GM10248 (cell line): Measurements from ENCODE around the gene MLLT6.

Experiments used
- CTCF ChIA-PET: fragments of 300-600 bp; sonication (Branson Sonifier 250); formaldehyde crosslinking; extraction: SDS; loops from one replicate; lab custom pipeline; 2021; ENCODE audit warnings: antibody characterized with exemption; lab: Yijun Ruan, JAX
- POLR2A ChIA-PET: fragments of 350-650 bp; sonication (Branson Sonifier 250); formaldehyde crosslinking; extraction: SDS; loops from one replicate; lab custom pipeline; 2020; ENCODE audit warnings: antibody characterized with exemption; lab: Yijun Ruan, JAX
- DNase-seq: peaks from one replicate; pipeline ENCODE4 v3.0.0; 2012; ENCODE audit errors: extremely low spot score
- TF ChIP-seq, protein P1 (sequence below): IDR thresholded peaks from 2 replicates; pipeline ENCODE4 v1.5.1; 2012; ENCODE audit warnings: mild to moderate bottlenecking, low read depth; ENCODE audit errors: extremely low read depth, missing control alignments, control extremely low read depth

MLLT6 gene

DNA sequence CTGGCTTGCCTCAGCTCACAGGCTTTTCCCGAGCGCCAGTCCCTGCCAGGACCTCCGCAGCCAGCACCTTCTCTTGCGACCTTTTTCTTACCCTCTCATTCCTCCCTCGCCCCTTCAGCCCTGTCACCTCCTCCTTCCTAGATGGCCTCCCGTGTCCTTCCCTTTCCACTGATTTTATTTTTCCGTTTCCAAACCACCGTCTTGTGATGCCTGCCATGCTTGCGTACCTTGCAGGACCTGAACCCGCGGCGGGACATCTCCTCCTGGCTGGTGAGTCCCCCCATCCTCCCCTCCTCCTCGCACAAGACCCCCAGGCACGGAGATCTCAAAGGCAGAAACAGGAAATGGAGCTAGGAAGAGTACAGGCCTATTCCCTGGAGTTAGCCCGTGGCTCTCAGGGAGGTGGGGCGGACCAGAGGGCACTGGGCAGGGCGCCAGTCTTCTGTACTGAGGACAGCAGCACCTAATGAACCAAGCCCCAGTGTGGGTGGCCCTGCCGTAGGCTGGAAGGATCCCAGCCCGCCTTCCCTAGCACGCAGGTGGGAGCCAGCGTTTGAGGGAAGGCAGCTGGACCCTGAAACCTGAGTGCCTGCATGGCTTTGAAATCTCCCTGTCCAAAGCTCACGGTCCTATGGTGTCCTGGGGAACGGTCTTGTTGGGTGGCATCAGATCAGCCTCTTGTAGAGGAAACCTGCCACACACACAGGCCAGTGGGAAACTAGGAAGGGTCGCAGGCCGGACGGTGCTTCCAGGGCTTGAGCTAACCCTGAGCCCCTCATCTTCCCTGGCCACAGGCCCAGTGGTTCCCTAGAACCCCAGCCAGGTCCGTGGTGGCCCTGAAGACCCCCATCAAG, 25.7 kb downstream of the MLLT6 start:
- no peak for DNase-seq
- ChIA-PET POLR2A (no interaction called here), CTCF (interaction anchor here (0.7 to 2.5 kb wide), 16 partner anchors 11 to 422 kb away, joined by 3 to 18 read pairs (median 3); partner anchors contain the start of gene EPOP)
- TF ChIP-seq, protein P1, sequence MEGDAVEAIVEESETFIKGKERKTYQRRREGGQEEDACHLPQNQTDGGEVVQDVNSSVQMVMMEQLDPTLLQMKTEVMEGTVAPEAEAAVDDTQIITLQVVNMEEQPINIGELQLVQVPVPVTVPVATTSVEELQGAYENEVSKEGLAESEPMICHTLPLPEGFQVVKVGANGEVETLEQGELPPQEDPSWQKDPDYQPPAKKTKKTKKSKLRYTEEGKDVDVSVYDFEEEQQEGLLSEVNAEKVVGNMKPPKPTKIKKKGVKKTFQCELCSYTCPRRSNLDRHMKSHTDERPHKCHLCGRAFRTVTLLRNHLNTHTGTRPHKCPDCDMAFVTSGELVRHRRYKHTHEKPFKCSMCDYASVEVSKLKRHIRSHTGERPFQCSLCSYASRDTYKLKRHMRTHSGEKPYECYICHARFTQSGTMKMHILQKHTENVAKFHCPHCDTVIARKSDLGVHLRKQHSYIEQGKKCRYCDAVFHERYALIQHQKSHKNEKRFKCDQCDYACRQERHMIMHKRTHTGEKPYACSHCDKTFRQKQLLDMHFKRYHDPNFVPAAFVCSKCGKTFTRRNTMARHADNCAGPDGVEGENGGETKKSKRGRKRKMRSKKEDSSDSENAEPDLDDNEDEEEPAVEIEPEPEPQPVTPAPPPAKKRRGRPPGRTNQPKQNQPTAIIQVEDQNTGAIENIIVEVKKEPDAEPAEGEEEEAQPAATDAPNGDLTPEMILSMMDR: no peak

DNA sequence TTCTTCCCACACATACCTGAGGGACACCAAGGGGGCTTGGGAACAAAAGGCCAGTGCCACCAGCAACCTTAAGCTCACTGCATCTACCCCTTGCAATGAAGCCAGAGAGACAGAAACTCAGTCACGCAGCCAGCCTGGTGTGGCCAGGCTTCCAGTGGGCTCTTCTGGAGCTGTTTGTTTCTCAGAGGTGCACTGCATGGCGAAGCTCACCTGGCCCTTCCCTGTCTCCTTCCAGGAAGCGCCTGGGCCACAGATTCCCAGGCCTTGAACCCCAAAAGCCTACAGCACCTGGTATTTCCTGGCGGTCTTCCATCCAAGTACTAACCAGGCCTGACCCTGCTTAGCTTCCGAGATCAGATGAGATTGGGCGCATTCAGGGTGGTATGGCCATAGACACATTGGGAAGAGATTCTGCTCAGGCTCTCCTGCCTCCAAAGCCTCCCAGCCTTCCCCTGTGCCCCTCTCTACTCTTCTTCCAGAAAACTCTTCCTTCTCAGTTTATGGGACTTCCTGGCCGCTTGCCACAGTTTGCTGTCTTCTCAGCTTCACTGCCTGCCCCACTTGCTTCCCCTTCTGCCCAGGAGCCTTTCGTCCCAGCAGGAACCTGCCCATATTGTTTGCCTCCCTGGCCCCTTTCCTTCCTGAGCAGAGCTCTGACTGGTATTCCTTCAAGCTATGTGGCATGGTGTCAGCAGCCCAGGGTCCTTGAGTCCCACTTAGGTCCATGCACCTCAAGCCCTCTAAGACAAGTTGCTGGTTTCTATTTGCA, 26.6 kb downstream of the MLLT6 start:
- POLR2A ChIA-PET: no interaction called here
- CTCF ChIA-PET: interaction anchor here (0.7 to 2.5 kb wide), 16 partner anchors 10 to 421 kb away, joined by 3 to 18 read pairs (median 3); partner anchors contain the start of gene EPOP
- TF ChIP-seq, protein P1: no peak
- DNase-seq: no peak

DNA sequence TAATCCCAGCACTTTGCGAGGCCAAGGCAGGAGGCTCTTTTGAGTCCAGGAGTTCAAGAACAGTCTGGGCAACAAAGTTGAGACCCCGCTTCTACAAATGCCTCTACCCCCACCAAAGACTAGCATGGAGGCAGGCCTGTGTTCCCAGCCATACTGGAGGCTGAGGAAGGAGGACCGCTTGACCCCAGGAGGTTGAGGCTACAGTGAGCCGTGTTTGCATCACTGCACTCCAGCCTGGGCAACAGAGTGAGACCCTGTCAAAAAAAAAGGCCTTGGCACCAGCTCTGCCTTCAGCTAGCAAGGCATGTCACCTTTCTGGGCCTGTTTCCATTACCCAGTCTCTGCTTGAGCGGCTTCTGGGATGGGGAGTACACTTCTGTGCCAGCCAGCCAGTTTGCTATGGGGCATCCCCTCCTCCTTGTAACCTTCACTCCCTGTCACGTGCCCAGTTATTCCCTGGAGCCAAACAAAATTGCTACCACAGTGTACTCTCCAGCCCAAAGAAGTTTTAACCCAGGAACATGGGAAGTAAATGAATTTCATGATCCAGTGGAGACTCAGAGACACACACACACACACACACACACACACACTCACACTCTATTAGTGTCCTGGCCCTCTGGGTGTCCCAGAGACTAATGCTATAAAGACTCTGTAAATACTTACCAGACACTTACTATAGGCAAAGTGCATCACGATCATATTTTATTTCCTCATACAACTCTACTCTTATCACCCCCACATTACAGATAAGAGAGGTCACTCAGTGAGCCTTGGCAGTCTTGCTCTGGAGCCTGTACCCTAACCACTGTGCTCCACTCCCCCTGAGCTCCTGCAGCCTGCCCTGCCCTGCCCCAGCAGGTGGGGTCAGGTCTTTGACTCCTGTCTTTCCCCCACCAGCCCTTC, 27.6 kb downstream of the MLLT6 start:
- CTCF ChIA-PET: interaction anchor here (0.8 to 2.5 kb wide), 3 partner anchors 10 to 58 kb away, joined by 3 to 18 read pairs (median 5); partner anchors contain the start of gene EPOP
- no peak for DNase-seq
- POLR2A ChIA-PET: no interaction called here
- TF ChIP-seq, protein P1: no peak

DNA sequence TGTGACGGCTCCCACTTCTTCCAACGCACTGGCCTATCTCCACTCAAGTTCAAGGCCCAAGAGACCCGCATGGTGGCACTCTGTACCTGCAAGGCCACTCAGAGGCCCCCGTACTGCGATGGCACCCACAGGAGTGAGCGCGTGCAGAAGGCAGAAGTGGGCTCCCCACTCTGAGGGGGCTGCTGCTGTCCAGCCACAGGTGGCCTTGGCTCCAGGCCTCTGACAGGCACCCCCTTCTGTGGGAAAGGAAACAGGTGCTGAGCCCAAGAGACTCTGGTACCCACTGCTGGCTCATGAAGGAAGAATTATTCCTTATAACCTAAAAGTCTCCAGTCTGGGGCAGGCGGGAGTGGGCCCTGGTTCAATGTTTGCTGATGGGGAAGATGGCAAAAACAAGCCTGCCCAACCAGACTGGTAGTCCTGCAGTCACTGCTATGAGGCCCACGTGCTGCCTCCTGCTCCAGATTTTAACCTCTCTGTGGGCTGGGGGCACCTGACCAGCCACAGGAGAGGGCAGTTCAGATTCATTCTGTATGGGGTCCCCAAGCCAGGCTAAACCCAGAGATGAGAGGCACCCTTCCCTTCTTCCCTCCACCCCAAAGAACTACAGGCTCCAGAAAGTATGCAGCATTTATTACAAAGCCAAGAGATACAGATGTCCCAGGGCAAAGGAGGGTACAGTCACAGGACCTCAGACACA, 28.4 kb downstream of the MLLT6 start:
- ChIA-PET CTCF (interaction anchor here (0.8 to 4.8 kb wide), 10 partner anchors 9 to 70 kb away, joined by 3 to 80 read pairs (median 22); partner anchors contain the start of gene EPOP), POLR2A (no interaction called here)
- DNase-seq: no peak
- TF ChIP-seq, protein P1: no peak

DNA sequence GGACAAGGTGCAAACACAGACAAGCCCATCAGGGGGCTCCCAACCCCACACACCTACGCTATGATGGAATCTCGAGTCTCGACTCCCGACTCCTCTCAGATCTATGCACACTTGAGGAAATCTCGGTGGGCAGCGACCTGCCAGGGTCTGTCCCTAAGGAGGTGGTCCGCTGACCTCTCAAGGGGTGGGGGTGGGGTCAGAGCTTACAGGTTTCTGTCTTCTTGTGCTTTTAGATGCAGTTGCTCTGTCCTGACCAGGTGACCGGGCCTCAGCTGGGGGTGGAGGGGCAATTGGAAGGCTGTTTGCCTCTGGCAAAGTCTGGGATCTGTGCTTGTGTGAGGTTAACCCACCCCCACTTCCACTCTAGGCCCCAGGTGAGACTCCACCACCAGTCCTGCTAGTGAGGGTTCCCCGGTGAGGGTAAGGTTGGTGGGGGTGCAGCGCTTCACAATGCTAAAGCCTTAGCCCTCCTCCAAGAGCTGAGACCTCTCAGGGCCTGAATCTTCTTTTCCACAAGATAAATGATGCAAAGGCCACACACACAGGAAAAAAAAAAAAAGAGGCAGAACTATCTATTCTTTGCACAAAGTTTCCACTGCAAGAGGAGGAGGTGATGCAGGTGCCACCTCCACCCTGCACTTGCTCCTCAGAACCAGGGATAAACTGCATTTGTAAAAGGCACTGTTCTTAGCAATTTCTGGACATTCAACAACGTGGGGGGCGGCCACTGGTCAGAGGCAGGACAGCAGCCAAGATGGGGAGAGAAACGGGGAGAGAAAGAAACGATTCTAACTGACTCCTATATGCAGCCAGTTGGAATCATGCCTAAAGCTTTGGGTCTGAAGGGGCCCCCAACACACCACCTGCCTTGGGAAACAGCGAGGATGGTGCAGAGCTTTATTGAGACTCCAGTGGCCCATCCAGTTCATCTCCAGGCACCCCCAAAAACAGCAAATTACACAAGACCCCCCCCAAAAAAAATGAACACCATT, 29.2 kb downstream of the MLLT6 start:
- TF ChIP-seq, protein P1: peak; percentile 43
- no peak for DNase-seq
- POLR2A ChIA-PET: no interaction called here
- CTCF ChIA-PET: interaction anchor here (0.7 to 4.8 kb wide), 25 partner anchors 10 to 176 kb away, joined by 3 to 80 read pairs (median 7); partner anchors contain the start of genes EPOP, MLLT6, PSMB3 and RPL23
